Endodermal cell (in vitro differentiated cells): ENCODE results near the gene TLCD1. TPM values are rescaled to one million over a fixed set of nuclear protein-coding genes. Genes with fewer than 3 reads are reported as not detected.
"Not testable (repeated sequence)": the region's sequence is repeated elsewhere in the genome, so short reads cannot be mapped to it uniquely, and the experiment has no call there.

ENCODE experiments used
- DNase-seq: peaks from one replicate; pipeline ENCODE4 v3.0.0-alpha.2; 2017
- H3K27ac ChIP-seq: 2 replicates; pipeline ENCODE4 v1.5.1; 2013; ENCODE audit warnings: mild to moderate bottlenecking, low read depth, low read length, moderate library complexity
- H3K27me3 ChIP-seq: 2 replicates; pipeline ENCODE4 v1.6.1; 2013; ENCODE audit warnings: mild to moderate bottlenecking, low read length, moderate library complexity; ENCODE audit not compliant: insufficient read depth, control insufficient read depth, poor library complexity, severe bottlenecking
- H3K36me3 ChIP-seq: 2 replicates; pipeline ENCODE4 v1.7.0; 2013; ENCODE audit warnings: mild to moderate bottlenecking, low read length, moderate library complexity; ENCODE audit not compliant: control insufficient read depth, insufficient read depth
- H3K4me1 ChIP-seq: one replicate; pipeline ENCODE4 v1.7.0; 2013; ENCODE audit warnings: low read length; ENCODE audit not compliant: control insufficient read depth, insufficient read depth
- H3K4me3 ChIP-seq: 2 replicates; pipeline ENCODE4 v1.5.1; 2013; ENCODE audit warnings: mild to moderate bottlenecking, low read length, moderate library complexity
- H3K9ac ChIP-seq: 2 replicates; pipeline ENCODE4 v1.6.1; 2013; ENCODE audit warnings: mild to moderate bottlenecking, low read length, moderate library complexity; ENCODE audit not compliant: poor library complexity, severe bottlenecking; ENCODE audit errors: extremely low read depth
- H3K9me3 ChIP-seq: 2 replicates; pipeline ENCODE4 v1.6.1; 2013; ENCODE audit warnings: mild to moderate bottlenecking, low read length, moderate library complexity; ENCODE audit not compliant: control insufficient read depth
- H3K27ac Mint-ChIP-seq: 2 replicates; pipeline ENCODE4 v1.8.0; 2020; ENCODE audit warnings: mixed read lengths
- H3K27me3 Mint-ChIP-seq: 2 replicates; pipeline ENCODE4 v1.8.0; 2021; ENCODE audit warnings: mild to moderate bottlenecking, mixed read lengths; ENCODE audit not compliant: insufficient read depth
- H3K36me3 Mint-ChIP-seq: 2 replicates; pipeline ENCODE4 v1.8.0; 2020; ENCODE audit warnings: low read depth, mixed read lengths
- H3K4me1 Mint-ChIP-seq: 2 replicates; pipeline ENCODE4 v1.8.0; 2020; ENCODE audit warnings: mixed read lengths
- H3K4me3 Mint-ChIP-seq: 2 replicates; pipeline ENCODE4 v1.8.0; 2020; ENCODE audit warnings: mild to moderate bottlenecking, moderate library complexity, mixed read lengths
- H3K9me3 Mint-ChIP-seq: 2 replicates; pipeline ENCODE4 v1.8.0; 2020; ENCODE audit warnings: mild to moderate bottlenecking, mixed read lengths
- WGBS, 2 experiments: methylation state at CpG; one replicate each; pipeline versions ENCODE4 v1.1.5 to v1.1.7; 2013; ENCODE audit warnings: missing lambda C conversion rate in 2 of 2, mixed read lengths in 1 of 2; ENCODE audit not compliant: insufficient coverage in 1 of 2, insufficient read length in 1 of 2; 5-methylcytosine and 5-hydroxymethylcytosine counted together
- total RNA-seq, 2 donors: library from RNA; stranded (reverse); fragmentation: NEBNext Ultra II Directional in 1 of 2; extraction: Animal tissue kit (Norgen Biotek cat#: 25700) in 1 of 2; gene quantifications; 2 replicates in 1 of 2; 3 replicates in 1 of 2; pipeline ENCODE4 v1.2.1, GENCODE V29; 2021
- TF ChIP-seq, protein P1 (sequence below): fragments of 200-600 bp; sonication (generic); conservative IDR thresholded peaks from 2 replicates; pipeline ENCODE4 v1.5.0; 2021; ENCODE audit warnings: antibody characterized with exemption, mild to moderate bottlenecking

The TLCD1 gene
- total RNA-seq, 2 donors from 2014 or later, result 17.0 to 22.9 TPM

DNA sequence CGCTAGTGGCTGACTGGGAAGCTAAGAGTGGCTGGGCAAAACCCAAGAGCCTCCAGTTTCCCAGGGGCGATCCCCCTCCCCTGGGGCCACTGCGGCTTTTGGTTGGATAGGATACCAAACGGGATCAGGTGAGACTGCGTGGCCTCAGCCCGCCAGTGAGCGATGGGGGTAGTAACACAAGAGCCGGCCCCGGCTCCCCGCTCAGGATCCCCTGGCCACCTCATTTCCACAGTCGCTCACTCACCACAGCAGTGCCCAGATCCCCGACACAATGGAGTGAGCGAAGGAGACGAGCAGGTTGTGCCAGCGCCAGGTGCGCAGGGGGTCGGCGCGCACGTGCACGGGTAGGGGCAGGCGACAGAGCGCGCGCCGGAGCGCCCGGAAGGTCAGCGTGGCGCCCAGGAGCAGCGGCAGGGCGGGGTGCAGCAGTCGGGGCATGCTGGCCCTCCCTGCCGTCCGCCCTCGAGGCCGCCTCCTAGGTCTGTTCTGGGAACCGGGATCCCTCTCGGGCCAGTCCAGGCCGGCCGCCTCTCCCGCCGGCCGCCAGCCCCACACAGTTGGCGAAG is 290 bp downstream of the TLCD1 start:
- DNase-seq, result peak; percentile 96
- peak overlapping the region; percentile 99 for H3K27ac Mint-ChIP-seq
- WGBS, 2 experiments, result 0 to 2% methylated on average over 23 to 45 of the region's 45 CpGs

DNA sequence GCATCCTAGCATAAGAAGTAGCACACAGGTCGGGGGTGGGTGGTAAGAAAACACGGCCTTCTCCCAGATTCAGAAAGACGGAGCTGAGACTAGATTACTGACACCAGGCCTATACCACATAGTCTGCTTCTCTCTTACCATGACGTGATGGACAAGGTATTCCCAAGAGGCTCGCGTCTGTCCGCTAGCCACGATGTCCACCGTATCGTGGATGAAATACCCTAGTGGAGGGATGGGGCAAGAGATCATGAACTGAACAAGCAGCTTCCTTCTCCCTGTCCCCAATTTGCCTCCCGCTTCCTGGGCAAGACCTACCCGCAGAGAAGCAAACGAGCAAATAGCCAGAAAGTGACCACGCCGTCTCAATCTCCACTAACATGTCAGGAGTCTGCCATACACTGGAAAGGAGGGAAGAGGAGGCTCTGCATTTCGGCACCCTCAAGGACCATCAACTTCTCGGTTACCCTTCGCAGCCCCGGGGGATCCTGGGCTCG is 820 bp downstream of the TLCD1 start:
- DNase-seq, result no peak
- H3K27ac ChIP-seq, result peak overlapping the region; percentile 69
- 13 to 17% methylated on average over 6 to 20 of the region's 20 CpGs for WGBS, 2 experiments
- no peaks in the 10 kb centered on the region for H3K9me3 Mint-ChIP-seq
- H3K9me3 ChIP-seq, result no peaks in the 10 kb centered on the region
- H3K27me3 Mint-ChIP-seq, result no peaks in the 10 kb centered on the region
- peak overlapping the region; percentile 99 for H3K27ac Mint-ChIP-seq
- H3K4me1 ChIP-seq, result peaks cover 6% of the 10 kb centered on the region
- H3K4me3 ChIP-seq, result peak overlapping the region; percentile 82
- H3K36me3 Mint-ChIP-seq, result peaks cover 43% of the 10 kb centered on the region
- peak overlapping the region; percentile 89 for H3K4me3 Mint-ChIP-seq
- peaks cover 38% of the 10 kb centered on the region for H3K4me1 Mint-ChIP-seq
- H3K9ac ChIP-seq, result peak overlapping the region; percentile 61
- no peaks in the 10 kb centered on the region for H3K27me3 ChIP-seq
- peaks cover 42% of the 10 kb centered on the region for H3K36me3 ChIP-seq
- TF ChIP-seq, protein P1, sequence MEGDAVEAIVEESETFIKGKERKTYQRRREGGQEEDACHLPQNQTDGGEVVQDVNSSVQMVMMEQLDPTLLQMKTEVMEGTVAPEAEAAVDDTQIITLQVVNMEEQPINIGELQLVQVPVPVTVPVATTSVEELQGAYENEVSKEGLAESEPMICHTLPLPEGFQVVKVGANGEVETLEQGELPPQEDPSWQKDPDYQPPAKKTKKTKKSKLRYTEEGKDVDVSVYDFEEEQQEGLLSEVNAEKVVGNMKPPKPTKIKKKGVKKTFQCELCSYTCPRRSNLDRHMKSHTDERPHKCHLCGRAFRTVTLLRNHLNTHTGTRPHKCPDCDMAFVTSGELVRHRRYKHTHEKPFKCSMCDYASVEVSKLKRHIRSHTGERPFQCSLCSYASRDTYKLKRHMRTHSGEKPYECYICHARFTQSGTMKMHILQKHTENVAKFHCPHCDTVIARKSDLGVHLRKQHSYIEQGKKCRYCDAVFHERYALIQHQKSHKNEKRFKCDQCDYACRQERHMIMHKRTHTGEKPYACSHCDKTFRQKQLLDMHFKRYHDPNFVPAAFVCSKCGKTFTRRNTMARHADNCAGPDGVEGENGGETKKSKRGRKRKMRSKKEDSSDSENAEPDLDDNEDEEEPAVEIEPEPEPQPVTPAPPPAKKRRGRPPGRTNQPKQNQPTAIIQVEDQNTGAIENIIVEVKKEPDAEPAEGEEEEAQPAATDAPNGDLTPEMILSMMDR, result peak; percentile 45

More for the DNA sequence above, 290 bp downstream of the TLCD1 start:
- Mint-ChIP-seq H3K9me3 (no peaks in the 10 kb centered on the region), H3K4me3 (peak overlapping the region; percentile 89), H3K36me3 (peaks cover 38% of the 10 kb centered on the region), H3K27me3 (no peaks in the 10 kb centered on the region), H3K4me1 (peaks cover 38% of the 10 kb centered on the region)
- TF ChIP-seq, protein P1, result no peak
- Histone ChIP-seq H3K27ac (peak overlapping the region; percentile 69), H3K4me3 (peak overlapping the region; percentile 82), H3K9me3 (no peaks in the 10 kb centered on the region), H3K4me1 (peaks cover 6% of the 10 kb centered on the region), H3K9ac (peak overlapping the region; percentile 61), H3K27me3 (no peaks in the 10 kb centered on the region), H3K36me3 (peaks cover 37% of the 10 kb centered on the region)

DNA sequence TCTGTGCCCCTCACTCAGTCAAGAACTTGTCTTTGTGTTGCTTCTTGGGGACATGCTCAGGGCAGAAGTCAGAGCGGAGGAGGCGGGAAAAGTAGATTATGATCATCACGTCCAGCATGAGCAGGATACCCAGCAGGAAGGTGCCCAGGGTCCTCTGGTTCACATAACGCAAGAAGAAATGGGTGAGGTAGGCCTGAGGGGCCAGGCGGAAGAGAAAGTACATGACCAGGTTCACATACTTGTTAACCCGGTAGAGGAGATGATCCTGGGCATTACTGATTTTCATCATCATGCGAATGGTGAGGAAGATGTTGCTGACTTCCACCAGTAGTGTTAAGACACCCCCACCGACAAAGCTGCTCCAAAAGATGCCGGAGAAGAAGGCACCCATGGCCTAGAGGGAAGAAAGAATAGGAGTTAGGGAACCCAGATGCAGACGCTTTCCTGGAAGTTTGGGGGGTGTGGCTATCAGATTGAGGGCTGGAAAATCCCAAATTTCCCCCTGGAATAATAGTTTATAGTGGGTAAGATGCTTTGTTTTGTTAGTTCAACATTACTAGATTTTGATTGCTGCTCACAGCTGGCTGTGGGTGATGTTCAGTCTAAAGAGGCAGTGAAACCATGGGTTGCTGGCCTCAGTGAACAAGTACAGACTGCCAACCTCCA is 1.4 kb downstream of the TLCD1 start:
- peak overlapping the region; percentile 99 for H3K27ac Mint-ChIP-seq
- H3K9me3 Mint-ChIP-seq, result no peaks in the 10 kb centered on the region
- H3K36me3 Mint-ChIP-seq, result peaks cover 47% of the 10 kb centered on the region
- Histone ChIP-seq H3K4me3 (peak overlapping the region; percentile 82), H3K27me3 (no peaks in the 10 kb centered on the region), H3K27ac (no peak overlapping the region), H3K9ac (no peak overlapping the region), H3K4me1 (peaks cover 6% of the 10 kb centered on the region), H3K9me3 (no peaks in the 10 kb centered on the region), H3K36me3 (peaks cover 42% of the 10 kb centered on the region)
- peak overlapping the region; percentile 89 for H3K4me3 Mint-ChIP-seq
- WGBS, 2 experiments, result 84 to 90% methylated on average over 8 to 10 of the region's 10 CpGs
- peak; percentile 75 for DNase-seq
- peaks cover 35% of the 10 kb centered on the region for H3K4me1 Mint-ChIP-seq
- no peaks in the 10 kb centered on the region for H3K27me3 Mint-ChIP-seq
- TF ChIP-seq, protein P1, result no peak

DNA sequence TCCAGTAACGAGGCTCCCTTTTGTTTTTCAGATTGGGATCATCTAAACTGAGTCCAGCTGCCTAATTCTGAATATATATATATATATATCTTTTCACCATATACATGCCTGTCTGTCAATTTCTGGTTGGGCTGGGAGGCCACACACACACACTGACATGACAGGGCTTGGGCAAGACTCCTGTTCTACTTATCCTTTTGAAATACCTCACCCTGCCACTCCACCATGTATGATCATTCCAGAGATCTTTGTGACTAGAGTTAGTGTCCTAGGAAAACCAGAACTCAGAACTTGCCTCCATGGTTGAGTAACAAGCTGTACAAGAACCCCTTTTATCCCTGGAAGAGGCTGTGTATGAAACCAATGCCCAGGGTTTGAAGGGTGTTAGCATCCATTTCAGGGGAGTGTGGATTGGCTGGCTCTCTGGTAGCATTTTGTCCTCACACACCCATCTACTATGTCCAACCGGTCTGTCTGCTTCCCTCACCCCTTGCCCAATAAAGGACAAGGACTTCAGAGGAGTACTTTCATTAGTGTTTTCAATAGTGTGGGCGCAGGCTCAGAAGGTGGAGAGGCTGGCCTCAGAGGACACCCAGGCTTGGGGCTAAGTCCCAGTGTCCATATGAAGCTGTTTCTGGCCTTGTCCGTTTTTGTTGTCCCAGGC is 2.1 kb downstream of the TLCD1 start:
- not testable (repeated sequence) for H3K4me1 ChIP-seq, H3K27me3 Mint-ChIP-seq, H3K27me3 ChIP-seq, DNase-seq, H3K27ac ChIP-seq, H3K9me3 ChIP-seq, H3K9ac ChIP-seq, H3K9me3 Mint-ChIP-seq
- H3K4me3 Mint-ChIP-seq, result peak overlapping the region; percentile 89
- peak overlapping the region; percentile 99 for H3K27ac Mint-ChIP-seq
- H3K4me1 Mint-ChIP-seq, result peaks cover 37% of the 10 kb centered on the region
- H3K36me3 Mint-ChIP-seq, result peaks cover 47% of the 10 kb centered on the region
- WGBS, 2 experiments, result 84 to 93% methylated on average over 2 to 4 of the region's 4 CpGs
- Histone ChIP-seq H3K36me3 (peaks cover 42% of the 10 kb centered on the region), H3K4me3 (peak overlapping the region; percentile 82)
